KOPT-K1 (cell line): ENCODE results near the gene DAAM1.

Source experiments
- H3K27ac ChIP-seq: fragments of 200-600 bp; sonication (generic); 2 replicates; pipeline ENCODE4 v1.5.1; 2016; ENCODE audit warnings: antibody characterized with exemption, mild to moderate bottlenecking, low read depth, low read length; ENCODE audit not compliant: poor library complexity, severe bottlenecking
- H3K36me3 ChIP-seq: fragments of 200-600 bp; sonication (generic); 2 replicates; pipeline ENCODE4 v1.5.1; 2017; ENCODE audit warnings: antibody characterized with exemption, mild to moderate bottlenecking, low read length, moderate library complexity; ENCODE audit not compliant: insufficient read depth
- H3K9me3 ChIP-seq: fragments of 200-600 bp; sonication (generic); 2 replicates; pipeline ENCODE4 v1.5.1; 2017; ENCODE audit warnings: antibody characterized with exemption, low read length, mild to moderate bottlenecking; ENCODE audit not compliant: insufficient read depth, poor library complexity, severe bottlenecking

DAAM1 gene

GRCh38 chr14:59310633-59311032 is 122.2 kb downstream of the DAAM1 start:
- no peaks in the 10 kb centered on the region for H3K9me3 ChIP-seq
- H3K36me3 ChIP-seq: no peaks in the 10 kb centered on the region
- no peak overlapping the region for H3K27ac ChIP-seq

GRCh38 chr14:59311723-59312122 is 123.3 kb downstream of the DAAM1 start:
- Histone ChIP-seq H3K27ac (no peak overlapping the region), H3K36me3 (no peaks in the 10 kb centered on the region), H3K9me3 (no peaks in the 10 kb centered on the region)

GRCh38 chr14:59313144-59313651 is 124.7 kb downstream of the DAAM1 start:
- Histone ChIP-seq H3K27ac (no peak overlapping the region), H3K9me3 (no peaks in the 10 kb centered on the region), H3K36me3 (no peaks in the 10 kb centered on the region)

- Histone ChIP-seq H3K36me3 (no peaks in the 10 kb centered on the region), H3K9me3 (no peaks in the 10 kb centered on the region), H3K27ac (no peak overlapping the region)
Measured at GRCh38 chr14:59313658-59314608, 125.5 kb downstream of the DAAM1 start.

GRCh38 chr14:59314953-59315599 is 126.6 kb downstream of the DAAM1 start:
- no peak overlapping the region for H3K27ac ChIP-seq
- no peaks in the 10 kb centered on the region for H3K9me3 ChIP-seq
- no peaks in the 10 kb centered on the region for H3K36me3 ChIP-seq

- H3K36me3 ChIP-seq: no peaks in the 10 kb centered on the region
- H3K9me3 ChIP-seq: no peaks in the 10 kb centered on the region
- H3K27ac ChIP-seq: no peak overlapping the region
Measured at GRCh38 chr14:59316151-59316830, 127.8 kb downstream of the DAAM1 start.

- H3K27ac ChIP-seq: no peak overlapping the region
- H3K36me3 ChIP-seq: no peaks in the 10 kb centered on the region
- H3K9me3 ChIP-seq: no peaks in the 10 kb centered on the region
Measured at GRCh38 chr14:59317346-59317745, 128.9 kb downstream of the DAAM1 start.

- Histone ChIP-seq H3K36me3 (no peaks in the 10 kb centered on the region), H3K27ac (no peak overlapping the region), H3K9me3 (no peaks in the 10 kb centered on the region)
Measured at GRCh38 chr14:59317798-59318505, 129.5 kb downstream of the DAAM1 start.

GRCh38 chr14:59318908-59319307 is 130.4 kb downstream of the DAAM1 start:
- H3K27ac ChIP-seq: no peak overlapping the region
- no peaks in the 10 kb centered on the region for H3K36me3 ChIP-seq
- no peaks in the 10 kb centered on the region for H3K9me3 ChIP-seq

- no peak overlapping the region for H3K27ac ChIP-seq
- no peaks in the 10 kb centered on the region for H3K9me3 ChIP-seq
Measured at GRCh38 chr14:59320361-59320760, 131.9 kb downstream of the DAAM1 start.

GRCh38 chr14:59320763-59321625 is 132.5 kb downstream of the DAAM1 start:
- Histone ChIP-seq H3K36me3 (no peaks in the 10 kb centered on the region), H3K27ac (no peak overlapping the region)

More at GRCh38 chr14:59320361-59320760, 131.9 kb downstream of the DAAM1 start:
- no peaks in the 10 kb centered on the region for H3K36me3 ChIP-seq

GRCh38 chr14:59321626-59321949 is 133.1 kb downstream of the DAAM1 start:
- Histone ChIP-seq H3K9me3 (no peaks in the 10 kb centered on the region), H3K36me3 (no peaks in the 10 kb centered on the region), H3K27ac (no peak overlapping the region)

More at GRCh38 chr14:59320763-59321625, 132.5 kb downstream of the DAAM1 start:
- no peaks in the 10 kb centered on the region for H3K9me3 ChIP-seq

GRCh38 chr14:59325906-59326305 is 137.4 kb downstream of the DAAM1 start:
- Histone ChIP-seq H3K9me3 (no peaks in the 10 kb centered on the region), H3K36me3 (no peaks in the 10 kb centered on the region), H3K27ac (no peak overlapping the region)

GRCh38 chr14:59328454-59328853 is 140.0 kb downstream of the DAAM1 start:
- Histone ChIP-seq H3K27ac (no peak overlapping the region), H3K36me3 (peaks cover 5% of the 10 kb centered on the region; the same call in 1 of the 2 replicates), H3K9me3 (no peaks in the 10 kb centered on the region)
